Measurements from ENCODE around the gene CPSF4L.

CPSF4L gene

GRCh38 chr17:73278465-73279453, 17.1 kb upstream of the CPSF4L start (continued):
- TF ChIP-seq ZNF513 (tag by site-specific recombination; IDR thresholded peaks at IDR 0.05) (no peak), ZNF701 (tag by site-specific recombination; IDR thresholded peaks at IDR 0.05) (no peak), ZNF514 (tag by site-specific recombination; IDR thresholded peaks at IDR 0.05) (no peak), ZNF843 (tag by site-specific recombination; IDR thresholded peaks at IDR 0.05) (no peak), FEZF1 (tag by site-specific recombination; IDR thresholded peaks at IDR 0.05) (peak; percentile 42; the same call in 1 of the 2 replicates), ZNF670 (tag by site-specific recombination; IDR thresholded peaks at IDR 0.05; ENCODE audit: low read depth) (no peak), ZBTB10 (tag by site-specific recombination; IDR thresholded peaks at IDR 0.05) (no peak), ZNF280D (tag by site-specific recombination; IDR thresholded peaks at IDR 0.05) (no peak), ZBTB26 (tag by site-specific recombination; optimal IDR thresholded peaks at IDR 0.05) (no peak), ZNF521 (tag by site-specific recombination; IDR thresholded peaks at IDR 0.05) (no peak), SP2 (tag by site-specific recombination; IDR thresholded peaks at IDR 0.05) (no peak), ZNF248 (tag by site-specific recombination; IDR thresholded peaks at IDR 0.05) (no peak), GLIS1 (tag by site-specific recombination; IDR thresholded peaks at IDR 0.05) (peak; percentile 62), ZNF335 (tag by site-specific recombination; conservative IDR thresholded peaks at IDR 0.05) (peak; percentile 95), AEBP2 (tag by site-specific recombination; IDR thresholded peaks at IDR 0.05; ENCODE audit: borderline replicate concordance) (no peak), ZNF555 (tag by site-specific recombination; conservative IDR thresholded peaks at IDR 0.05) (no peak), ZNF354C (tag by site-specific recombination; IDR thresholded peaks at IDR 0.05; ENCODE audit: borderline replicate concordance, low read depth) (no peak), TCF7L2 (IDR thresholded peaks at IDR 0.05; ENCODE audit: borderline replicate concordance, low read depth, low read length) (no peak), ZNF362 (tag by site-specific recombination; IDR thresholded peaks at IDR 0.05) (no peak), SP7 (tag by site-specific recombination; IDR thresholded peaks at IDR 0.05) (no peak), SCRT1 (tag by site-specific recombination; IDR thresholded peaks at IDR 0.05; ENCODE audit: borderline replicate concordance) (peak; percentile 98), ZNF621 (tag by site-specific recombination; IDR thresholded peaks at IDR 0.05) (no peak), ZNF266 (tag by site-specific recombination; IDR thresholded peaks at IDR 0.05; ENCODE audit: low read depth) (no peak), ZNF157 (tag by site-specific recombination; IDR thresholded peaks at IDR 0.05) (no peak), ZNF544 (tag by site-specific recombination; IDR thresholded peaks at IDR 0.05) (no peak), ZNF133 (tag by site-specific recombination; IDR thresholded peaks at IDR 0.05) (no peak), ZNF558 (tag by site-specific recombination; IDR thresholded peaks at IDR 0.05) (no peak), ZFP41 (tag by site-specific recombination; IDR thresholded peaks at IDR 0.05; ENCODE audit: borderline replicate concordance) (no peak), ZFHX2 (tag by site-specific recombination; conservative IDR thresholded peaks at IDR 0.05) (no peak)
